LoVo (cell line): ENCODE data around the gene IFT27.

ENCODE experiments used
- DNase-seq: peaks from one replicate; pipeline ENCODE4 v3.0.0-alpha.2; 2016; ENCODE audit warnings: low spot score

IFT27 gene

DNA sequence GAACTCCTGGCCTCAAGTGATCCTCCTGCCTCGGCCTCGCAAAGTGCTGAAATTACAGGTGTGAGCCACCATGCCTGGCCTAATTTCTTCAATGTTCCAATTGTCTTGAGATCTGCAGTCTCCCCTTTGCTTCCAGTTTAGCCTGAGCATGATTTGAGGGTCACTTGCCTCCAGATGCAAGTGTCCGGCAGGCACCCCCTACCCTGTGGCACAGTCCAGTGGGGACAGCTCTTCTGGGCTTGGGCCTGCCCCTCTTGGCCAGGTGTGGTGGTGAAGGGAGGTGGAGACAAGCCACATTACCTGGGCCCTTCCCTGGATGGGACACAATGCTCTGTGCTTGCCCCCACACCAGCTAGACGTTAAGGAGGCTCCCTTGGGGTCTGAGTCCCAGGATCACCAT is 51.1 kb downstream of the IFT27 start:
- no peak for DNase-seq

DNA sequence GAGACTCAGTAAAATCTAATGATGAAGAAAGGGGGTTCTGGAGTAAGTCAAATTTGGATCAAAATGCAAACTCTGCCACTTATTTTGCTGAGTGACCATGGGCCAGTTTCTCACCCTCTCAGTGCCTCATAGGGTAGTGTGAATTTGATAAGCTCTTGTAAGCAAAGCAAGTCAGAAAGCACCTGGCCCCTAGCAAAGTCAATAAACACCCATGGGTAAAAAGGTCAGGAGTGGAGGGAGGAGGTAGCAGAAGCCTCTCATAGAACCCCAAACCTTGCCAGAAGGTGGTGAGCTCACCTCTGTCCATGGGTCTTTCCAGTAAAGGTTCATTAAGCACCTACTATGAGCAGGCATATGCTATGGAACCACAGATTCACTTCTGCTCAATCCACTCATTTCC is 53.9 kb downstream of the IFT27 start:
- DNase-seq = no peak

DNA sequence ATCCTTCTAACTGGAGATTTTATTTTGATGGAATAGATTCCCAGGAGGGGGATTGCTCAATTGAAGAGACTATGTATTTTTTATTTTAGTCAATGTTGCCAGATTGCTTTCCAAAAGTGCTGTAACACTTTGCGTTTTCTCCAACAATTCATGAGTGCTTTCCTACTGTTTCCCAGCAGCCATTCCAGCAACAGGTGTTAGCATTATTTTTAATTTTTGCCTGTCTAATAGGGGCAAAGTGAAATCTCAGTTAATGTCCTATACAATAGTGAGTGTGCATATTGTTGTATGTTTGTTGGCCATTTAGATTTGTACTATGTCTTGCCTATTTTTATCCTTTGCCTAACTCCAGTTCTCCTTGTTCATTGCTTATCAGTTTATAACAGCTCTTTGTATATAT is 60.3 kb downstream of the IFT27 start:
- DNase-seq = no peak

DNA sequence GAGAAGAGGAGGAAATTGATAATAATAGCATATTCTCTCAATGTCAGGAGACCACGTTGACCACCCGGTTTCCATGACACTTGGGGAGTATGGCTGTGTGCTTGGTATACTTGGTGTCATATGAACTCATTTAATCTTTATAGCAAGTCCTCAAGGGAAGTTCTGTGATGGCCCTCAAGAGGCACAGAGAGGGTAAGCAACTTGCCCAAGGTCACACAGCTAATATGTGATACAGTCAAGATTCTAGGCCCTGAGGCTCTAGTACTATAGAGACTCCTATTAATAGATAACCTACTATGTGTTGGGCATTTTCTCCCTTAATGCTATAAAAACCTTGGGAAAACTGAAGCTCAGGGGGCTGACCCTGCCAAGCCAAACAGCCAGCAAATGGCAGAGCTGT is 61.8 kb downstream of the IFT27 start:
- DNase-seq = no peak

DNA sequence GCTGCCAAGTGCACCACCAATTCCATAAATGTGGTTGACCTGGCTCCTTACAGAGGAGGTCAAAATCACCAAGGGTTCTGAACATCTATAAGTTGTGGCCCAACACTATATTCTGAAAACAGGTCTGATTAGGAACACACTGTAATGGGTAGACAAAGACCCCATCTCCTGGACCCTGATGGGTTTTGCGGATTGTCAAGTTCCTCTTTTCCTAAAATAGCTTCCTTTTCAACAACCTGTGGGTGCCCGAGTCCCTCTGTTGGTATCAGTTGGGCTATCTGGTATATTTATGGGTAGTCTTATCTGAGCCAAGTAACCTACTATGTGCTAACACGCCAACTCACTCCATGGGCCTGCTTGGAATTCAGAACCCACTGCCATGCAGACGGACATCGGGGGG is 62.5 kb downstream of the IFT27 start:
- no peak for DNase-seq
